GM12878 (cell line): ENCODE data around the gene C5. TPM values are rescaled to one million over a fixed set of nuclear protein-coding genes. Genes with fewer than 3 reads are reported as not detected.

Experiments used
- ATAC-seq: fragments of 200-7000 bp; cut with Tn5 transposase; 3 replicates; pipeline ENCODE4 v1.9.1; 2020; ENCODE audit warnings: mild to moderate bottlenecking, moderate library complexity
- BruUV-seq: library from RNA; stranded (reverse); fragments of 400-500 nt; replicated peaks from 2 replicates; lab custom pipeline; 2021; lab: Mats Ljungman, UMichigan
- CTCF ChIA-PET: fragments of 300-600 bp; sonication (Branson Sonifier 250); formaldehyde crosslinking; extraction: SDS; loops from one replicate; lab custom pipeline; 2021; ENCODE audit warnings: inconsistent platforms; lab: Yijun Ruan, JAX
- POLR2A ChIA-PET: fragments of 350-600 bp; formaldehyde crosslinking; extraction: SDS; loops from one replicate; lab custom pipeline; 2021; ENCODE audit warnings: inconsistent platforms; lab: Charles Lee
- RAD21 ChIA-PET: fragments of 300-600 bp; sonication (Branson Sonifier 250); formaldehyde crosslinking; loops from one replicate; lab custom pipeline; 2023; ENCODE audit warnings: antibody characterized with exemption; ENCODE audit not compliant: unreplicated experiment; lab: Charles Lee
- SMC1A ChIA-PET: fragments of 300-600 bp; sonication (Branson Sonifier 250); formaldehyde crosslinking; loops from one replicate; lab custom pipeline; 2023; ENCODE audit not compliant: unreplicated experiment, uncharacterized antibody; lab: Charles Lee
- DNase-seq: peaks from one replicate; pipeline ENCODE4 v3.0.0-alpha.2; 2011; ENCODE audit warnings: low read depth, low spot score
- FAIRE-seq: peaks from 3 replicates; lab custom pipeline; 2011; peaks lifted over from hg19 to GRCh38; lab: Jason Lieb, UNC
- H2AFZ ChIP-seq: 2 replicates; pipeline ENCODE4 v1.6.0; 2011; ENCODE audit warnings: low read depth, low read length, control low read depth; ENCODE audit not compliant: control insufficient read depth
- H3K27ac ChIP-seq: 2 replicates; pipeline ENCODE4 v1.5.1; 2011; ENCODE audit warnings: control low read depth; ENCODE audit not compliant: control insufficient read depth, insufficient read depth
- H3K27me3 ChIP-seq, 2 experiments: replicated peaks in 1 of 2; 2 replicates each; pipeline versions ENCODE4 v1.6.0 to v1.6.1; 2011; ENCODE audit warnings: low read length in 1 of 2; ENCODE audit not compliant: control insufficient read depth in 2 of 2, insufficient read depth in 2 of 2
- H3K36me3 ChIP-seq, 2 experiments: 2 replicates each; pipeline ENCODE4 v1.5.1; 2011; ENCODE audit warnings: low read length in 1 of 2; ENCODE audit not compliant: control insufficient read depth in 2 of 2, insufficient read depth in 2 of 2
- H3K4me1 ChIP-seq: 2 replicates; pipeline ENCODE4 v1.6.1; 2011; ENCODE audit warnings: mild to moderate bottlenecking, low read length, moderate library complexity, mixed read lengths; ENCODE audit not compliant: control insufficient read depth, insufficient read depth
- H3K4me2 ChIP-seq: 2 replicates; pipeline ENCODE4 v1.6.0; 2011; ENCODE audit warnings: control low read depth; ENCODE audit not compliant: control insufficient read depth, insufficient read depth
- H3K4me3 ChIP-seq: fragments of 200-600 bp; sonication (generic); 2 replicates; pipeline ENCODE4 v1.5.1; 2016
- H3K79me2 ChIP-seq: 2 replicates; pipeline ENCODE4 v1.6.0; 2011; ENCODE audit warnings: low read length; ENCODE audit not compliant: control insufficient read depth, insufficient read depth
- H3K9ac ChIP-seq: 2 replicates; pipeline ENCODE4 v1.8.0; 2011; ENCODE audit warnings: low read length, control low read depth, mixed read lengths; ENCODE audit not compliant: control insufficient read depth, insufficient read depth
- H3K9me3 ChIP-seq: replicated peaks from 3 replicates; pipeline ENCODE4 v1.5.1; 2011; ENCODE audit warnings: mild to moderate bottlenecking, low read length; ENCODE audit not compliant: control insufficient read depth, insufficient read depth
- H4K20me1 ChIP-seq: 2 replicates; pipeline ENCODE4 v1.6.0; 2011; ENCODE audit not compliant: control insufficient read depth, insufficient read depth
- BACH1 ChIP-seq: fragments of 450-650 bp; IDR thresholded peaks from 2 replicates; pipeline ENCODE4 v1.6.1; 2017; ENCODE audit warnings: mild to moderate bottlenecking, borderline replicate concordance
- CHD1 ChIP-seq: IDR thresholded peaks from 2 replicates; pipeline ENCODE4 v1.6.1; 2012; ENCODE audit warnings: low read depth, low read length, improper control_type of control experiment
- EP300 ChIP-seq, 2 experiments: fragments of 150-350 bp in 1 of 2; IDR thresholded peaks; 2 replicates each; pipeline ENCODE4 v1.6.1; 2011 to 2012; ENCODE audit warnings: low read depth in 2 of 2, low read length in 2 of 2, borderline replicate concordance in 1 of 2, improper control_type of control experiment in 1 of 2, inconsistent platforms in 1 of 2; ENCODE audit not compliant: control insufficient read depth in 1 of 2
- GABPA ChIP-seq: IDR thresholded peaks from 2 replicates; pipeline ENCODE4 v1.6.1; 2014; ENCODE audit warnings: antibody characterized with exemption, low read depth, mild to moderate bottlenecking, inconsistent platforms
- GATAD2B ChIP-seq: fragments of 450-650 bp; conservative IDR thresholded peaks from 2 replicates; pipeline ENCODE4 v1.6.1; 2017; ENCODE audit warnings: low read depth, mild to moderate bottlenecking, moderate library complexity
- POLR2AphosphoS5 ChIP-seq: IDR thresholded peaks from 2 replicates; pipeline ENCODE4 v1.6.1; 2011; ENCODE audit warnings: mild to moderate bottlenecking, low read length, inconsistent platforms
- RBBP5 ChIP-seq: fragments of 200-600 bp; sonication (generic); conservative IDR thresholded peaks from 2 replicates; pipeline ENCODE4 v1.6.1; 2016
- WGBS: methylation state at CpG from one replicate; pipeline ENCODE4 v1.1.6; 2016; ENCODE audit warnings: low lambda C conversion rate; ENCODE audit not compliant: insufficient replicate concordance, insufficient coverage; ENCODE audit errors: missing lambda C conversion rate; 5-methylcytosine and 5-hydroxymethylcytosine counted together
- in situ Hi-C: fragments of 300-500 bp; cut with MboI; formaldehyde crosslinking; loops from 9 replicates; pipeline ENCODE4 v1.14.3; 2018; ENCODE audit warnings: mixed read lengths
- intact Hi-C: fragments of 100-400 bp; cut with micrococcal nuclease; formaldehyde crosslinking; loops from one replicate; pipeline ENCODE4 v1.14.2; 2022; ENCODE audit not compliant: unreplicated experiment
- polyA plus RNA-seq, 11 experiments: library from polyadenylated mRNA; depleted of rRNA in 4 of 11; unstranded in 6 of 11; stranded (reverse) in 5 of 11; fragments of >200 nt; fragmentation: Nextera tagmentation in 4 of 11; fragmentation: Illumina TruSeq in 1 of 11; extraction: Ambion mirVana in 4 of 11; extraction: Trizol in 1 of 11; gene quantifications; 1 replicate in 1 of 11; 2 replicates in 10 of 11; pipeline versions ENCODE4 v1.2.1 to v1.2.3, GENCODE V29; 2011 to 2016; ENCODE audit warnings: inconsistent platforms in 2 of 11, missing spikeins in 2 of 11, low read depth in 1 of 11
- total RNA-seq, 4 experiments: library from RNA; depleted of rRNA in 3 of 4; stranded (reverse); fragments of >200 nt in 3 of 4; fragmentation: Illumina TruSeq in 1 of 4; extraction: Trizol in 1 of 4; gene quantifications; 2 replicates each; pipeline versions ENCODE4 v1.2.1 to v1.2.3, GENCODE V29; 2013 to 2021

The C5 gene
- total and polyA plus RNA-seq, 10 of the 15 experiments (the other 5 are each of a cell fraction or from before 2014, with no cell fraction given), result 0.39 to 2.2 (median 1.2) TPM

DNA sequence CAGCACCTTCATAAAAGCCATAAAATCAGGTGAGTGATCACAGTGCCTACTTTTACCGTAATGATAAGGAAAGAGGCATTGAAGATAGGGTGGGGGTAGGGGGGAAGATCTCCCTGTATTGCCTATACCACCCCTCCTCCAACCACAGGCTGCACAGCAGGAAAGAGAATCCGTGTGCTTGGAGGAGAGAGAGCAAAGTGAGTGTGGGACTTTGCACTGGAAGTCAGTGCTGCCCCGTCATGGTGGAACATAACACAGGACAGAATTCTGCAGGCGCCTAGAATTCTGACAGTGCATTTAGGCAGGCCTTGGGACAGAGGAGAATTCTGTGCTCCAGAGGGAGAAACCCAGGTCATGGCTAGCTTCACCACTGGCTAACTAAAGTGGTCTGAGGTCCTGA is 3.5 kb upstream of the C5 start:
- Histone ChIP-seq H2AFZ (no peak overlapping the region), H3K9ac (no peak overlapping the region), H3K79me2 (no peaks in the 10 kb centered on the region), H3K9me3 (no peaks in the 10 kb centered on the region), H4K20me1 (no peaks in the 10 kb centered on the region), H3K27me3 (no peaks in the 10 kb centered on the region), H3K36me3 (no peaks in the 10 kb centered on the region), H3K4me3 (no peak overlapping the region), H3K4me2 (no peak overlapping the region), H3K4me1 (no peaks in the 10 kb centered on the region), H3K27ac (no peak overlapping the region)
- WGBS, result 64% methylated on average over 4 of the region's 4 CpGs
- intact Hi-C loops (no loop called here), in situ Hi-C loops (no loop called here)
- DNase-seq (no peak), ATAC-seq (no peak), FAIRE-seq (no peak)
- CTCF ChIA-PET, result no interaction called here
- BruUV-seq, result no TSS peak
- SMC1A ChIA-PET, result interaction anchor here (1.0 kb wide), 1 partner anchor 12 kb away, joined by 3 read pairs; no protein-coding TSS in a partner anchor
- POLR2A ChIA-PET, result no interaction called here
- TF ChIP-seq GABPA (no peak), POLR2AphosphoS5 (no peak), BACH1 (no peak)
- RAD21 ChIA-PET, result no interaction called here

GRCh38 chr9:121048618-121049017 is 1.5 kb downstream of the C5 start:
- no peaks in the 10 kb centered on the region for H3K9me3 ChIP-seq
- no peaks in the 10 kb centered on the region for H3K79me2 ChIP-seq
- no peak overlapping the region for H3K27ac ChIP-seq
- no peak overlapping the region for H2AFZ ChIP-seq
- intact Hi-C loops, result no loop called here
- no peaks in the 10 kb centered on the region for H3K36me3 ChIP-seq
- ChIA-PET SMC1A (interaction anchor here (1.7 to 6.5 kb wide), 2 partner anchors 12 to 19 kb away, joined by 4 to 45 read pairs; no protein-coding TSS in a partner anchor), RAD21 (no interaction called here), CTCF (interaction anchor here (0.7 to 6.7 kb wide), 3 partner anchors 12 to 47 kb away, joined by 3 to 86 read pairs (median 3); no protein-coding TSS in a partner anchor), POLR2A (no interaction called here)
- H3K4me1 ChIP-seq, result no peaks in the 10 kb centered on the region
- H3K9ac ChIP-seq, result no peak overlapping the region
- in situ Hi-C loops, result no loop called here
- FAIRE-seq, result no peak
- no peaks in the 10 kb centered on the region for H3K27me3 ChIP-seq
- H3K4me3 ChIP-seq, result no peak overlapping the region
- no peak for ATAC-seq
- DNase-seq, result no peak
- no peak overlapping the region for H3K4me2 ChIP-seq
- BruUV-seq, result no TSS peak
- TF ChIP-seq EP300 (IDR thresholded peaks at IDR 0.05; ENCODE audit: borderline replicate concordance in 1 of 2, control insufficient read depth in 1 of 2, low read depth in 2 of 2, low read length in 2 of 2) (no peak), GATAD2B (no peak), RBBP5 (no peak), CHD1 (no peak)
- no peaks in the 10 kb centered on the region for H4K20me1 ChIP-seq
